NCI-H460 (cell line): ENCODE data around the gene CENPT. TPM values are rescaled to one million over a fixed set of nuclear protein-coding genes. Genes with fewer than 3 reads are reported as not detected.
A peak's percentile ranks its signal among the peaks of the same experiment; 100 is the strongest.
"Not testable (repeated sequence)": the region's sequence is repeated elsewhere in the genome, so short reads cannot be mapped to it uniquely, and the experiment has no call there.

Experiments
- DNase-seq: peaks from one replicate; pipeline ENCODE4 v3.0.0-alpha.2; 2016; ENCODE audit warnings: low read depth; ENCODE audit errors: extremely low read depth
- total RNA-seq: library from RNA; depleted of rRNA; stranded (reverse); fragments of >200 nt; shearing (Covaris generic); gene quantifications from 2 replicates; pipeline ENCODE4 v1.2.3, GENCODE V29; 2014

Gene CENPT
- total RNA-seq, 1 experiment from 2014 or later, result 28.4 TPM

GRCh38 chr16:67877064-67877463 lies 29.6 kb upstream of the CENPT start:
- no peak for DNase-seq

GRCh38 chr16:67874372-67874771 lies 26.9 kb upstream of the CENPT start:
- DNase-seq, result no peak

GRCh38 chr16:67873435-67874370 lies 26.2 kb upstream of the CENPT start:
- DNase-seq, result no peak

GRCh38 chr16:67872631-67873434 lies 25.3 kb upstream of the CENPT start, which contains the start of gene EDC4:
Gene EDC4, plus strand, starts transcription at chr16:67873052. Its CDS starts 210 bp downstream, at chr16:67873262.
- peak; percentile 65 for DNase-seq

- no peak for DNase-seq
Measured at GRCh38 chr16:67872131-67872630, 24.7 kb upstream of the CENPT start.

- DNase-seq, result no peak
Measured at GRCh38 chr16:67871256-67871655, 23.8 kb upstream of the CENPT start.

GRCh38 chr16:67869653-67870052 lies 22.2 kb upstream of the CENPT start:
- no peak for DNase-seq

- DNase-seq, result no peak
Measured at GRCh38 chr16:67868290-67868689, 20.8 kb upstream of the CENPT start.

- DNase-seq, result peak; percentile 57
Measured at GRCh38 chr16:67865318-67865717, 17.8 kb upstream of the CENPT start.

- DNase-seq, result no peak
Measured at GRCh38 chr16:67864594-67864993, 17.1 kb upstream of the CENPT start.

GRCh38 chr16:67864044-67864443 lies 16.6 kb upstream of the CENPT start:
- DNase-seq, result not testable (repeated sequence)

- no peak for DNase-seq
Measured at GRCh38 chr16:67862623-67863583, 15.4 kb upstream of the CENPT start.

- DNase-seq, result no peak
Measured at GRCh38 chr16:67861877-67862276, 14.4 kb upstream of the CENPT start.

GRCh38 chr16:67860589-67861398 lies 13.3 kb upstream of the CENPT start:
- DNase-seq, result peak; percentile 45

GRCh38 chr16:67858500-67858899 lies 11.0 kb upstream of the CENPT start:
- DNase-seq, result no peak

GRCh38 chr16:67857547-67858233 lies 10.2 kb upstream of the CENPT start:
- DNase-seq, result no peak

- DNase-seq, result no peak
Measured at GRCh38 chr16:67856927-67857546, 9.5 kb upstream of the CENPT start.

GRCh38 chr16:67855789-67856188 lies 8.3 kb upstream of the CENPT start:
- no peak for DNase-seq
